Activated naive CD8-positive, alpha-beta T cell treated with anti-CD3 and anti-CD28 coated beads, Interleukin-2, amount 10 ng/mL, durations not matched to agents 7 days and 5 days (primary cell): Measurements from ENCODE around the gene SYTL4. TPM values are rescaled to one million over a fixed set of nuclear protein-coding genes. Genes with fewer than 3 reads are reported as not detected.

ENCODE experiments used
- ATAC-seq: fragments of 150-1000 bp; cut with Tn5 transposase; one replicate; pipeline ENCODE4 v1.10.0; 2021; ENCODE audit warnings: low read depth, moderate library complexity
- POLR2A ChIA-PET: fragments of 350-600 bp; sonication (Branson Sonifier 250); formaldehyde crosslinking; loops from one replicate; lab custom pipeline; 2021; ENCODE audit warnings: antibody characterized with exemption; lab: Charles Lee
- DNase-seq: peaks from one replicate; pipeline ENCODE4 v3.0.0; 2021
- H3K27ac Mint-ChIP-seq: one replicate; pipeline ENCODE4 v1.8.0; 2022; ENCODE audit warnings: mild to moderate bottlenecking, mixed read lengths
- H3K27me3 Mint-ChIP-seq: one replicate; pipeline ENCODE4 v1.8.0; 2022; ENCODE audit warnings: mild to moderate bottlenecking, moderate library complexity, mixed read lengths
- H3K36me3 Mint-ChIP-seq: one replicate; pipeline ENCODE4 v1.8.0; 2021; ENCODE audit warnings: mild to moderate bottlenecking, mixed read lengths
- H3K4me1 Mint-ChIP-seq: one replicate; pipeline ENCODE4 v1.8.0; 2021; ENCODE audit warnings: mixed read lengths
- H3K4me3 Mint-ChIP-seq: one replicate; pipeline ENCODE4 v1.8.0; 2022; ENCODE audit warnings: mild to moderate bottlenecking, moderate library complexity, mixed read lengths
- H3K9me3 Mint-ChIP-seq: one replicate; pipeline ENCODE4 v1.8.0; 2021; ENCODE audit warnings: mixed read lengths
- total RNA-seq, 2 experiments: library from RNA; stranded (reverse); gene quantifications; one replicate each; pipeline ENCODE4 v1.2.3, GENCODE V29; 2021

SYTL4 gene
- total RNA-seq, 2 experiments from 2014 or later = not detected

GRCh38 chrX:100681599-100681998 lies 50.3 kb downstream of the SYTL4 start:
- Mint-ChIP-seq H3K4me3 (no peak overlapping the region), H3K9me3 (no peaks in the 10 kb centered on the region), H3K4me1 (no peaks in the 10 kb centered on the region), H3K36me3 (no peaks in the 10 kb centered on the region), H3K27me3 (peaks cover 2% of the 10 kb centered on the region), H3K27ac (no peak overlapping the region)
- POLR2A ChIA-PET = no interaction called here
- ATAC-seq (no peak), DNase-seq (no peak)

- POLR2A ChIA-PET = no interaction called here
- no peaks in the 10 kb centered on the region for H3K36me3 Mint-ChIP-seq
- no peak overlapping the region for H3K27ac Mint-ChIP-seq
- no peak for ATAC-seq
- no peaks in the 10 kb centered on the region for H3K9me3 Mint-ChIP-seq
- no peaks in the 10 kb centered on the region for H3K4me1 Mint-ChIP-seq
- H3K4me3 Mint-ChIP-seq = no peak overlapping the region
- peaks cover 2% of the 10 kb centered on the region for H3K27me3 Mint-ChIP-seq
- no peak for DNase-seq
These were observed 51.2 kb downstream of the SYTL4 start for GRCh38 chrX:100680756-100681155.

- H3K27ac Mint-ChIP-seq = no peak overlapping the region
- no peaks in the 10 kb centered on the region for H3K9me3 Mint-ChIP-seq
- POLR2A ChIA-PET = no interaction called here
- H3K27me3 Mint-ChIP-seq = peaks cover 2% of the 10 kb centered on the region
- no peaks in the 10 kb centered on the region for H3K36me3 Mint-ChIP-seq
- no peaks in the 10 kb centered on the region for H3K4me1 Mint-ChIP-seq
- DNase-seq = no peak
- H3K4me3 Mint-ChIP-seq = no peak overlapping the region
- ATAC-seq = no peak
These were observed 54.2 kb downstream of the SYTL4 start for GRCh38 chrX:100677611-100678181.

- Mint-ChIP-seq H3K27ac (no peak overlapping the region), H3K4me3 (no peak overlapping the region), H3K36me3 (no peaks in the 10 kb centered on the region), H3K4me1 (no peaks in the 10 kb centered on the region), H3K27me3 (peaks cover 4% of the 10 kb centered on the region), H3K9me3 (no peaks in the 10 kb centered on the region)
- DNase-seq (no peak), ATAC-seq (no peak)
- POLR2A ChIA-PET = no interaction called here
These were observed 57.2 kb downstream of the SYTL4 start for GRCh38 chrX:100674705-100675104.

- ATAC-seq (no peak), DNase-seq (no peak)
- Mint-ChIP-seq H3K4me3 (no peak overlapping the region), H3K9me3 (no peaks in the 10 kb centered on the region), H3K4me1 (no peaks in the 10 kb centered on the region), H3K27ac (no peak overlapping the region), H3K36me3 (no peaks in the 10 kb centered on the region), H3K27me3 (peaks cover 3% of the 10 kb centered on the region)
- POLR2A ChIA-PET = no interaction called here
These were observed 58.4 kb downstream of the SYTL4 start for GRCh38 chrX:100673397-100673953.

- POLR2A ChIA-PET = no interaction called here
- no peaks in the 10 kb centered on the region for H3K9me3 Mint-ChIP-seq
- no peak overlapping the region for H3K27ac Mint-ChIP-seq
- H3K27me3 Mint-ChIP-seq = peaks cover 4% of the 10 kb centered on the region
- no peak overlapping the region for H3K4me3 Mint-ChIP-seq
- ATAC-seq (no peak), DNase-seq (no peak)
- no peaks in the 10 kb centered on the region for H3K4me1 Mint-ChIP-seq
- no peaks in the 10 kb centered on the region for H3K36me3 Mint-ChIP-seq
These were observed 59.0 kb downstream of the SYTL4 start for GRCh38 chrX:100672966-100673365.

GRCh38 chrX:100663642-100664041 lies 68.3 kb downstream of the SYTL4 start:
- Mint-ChIP-seq H3K27ac (no peak overlapping the region), H3K27me3 (peaks cover 2% of the 10 kb centered on the region), H3K36me3 (no peaks in the 10 kb centered on the region), H3K4me1 (no peaks in the 10 kb centered on the region), H3K9me3 (no peaks in the 10 kb centered on the region), H3K4me3 (no peak overlapping the region)
- POLR2A ChIA-PET = no interaction called here
- no peak for DNase-seq
- no peak for ATAC-seq

GRCh38 chrX:100662796-100663195 lies 69.1 kb downstream of the SYTL4 start:
- Mint-ChIP-seq H3K9me3 (no peaks in the 10 kb centered on the region), H3K36me3 (no peaks in the 10 kb centered on the region), H3K27me3 (no peaks in the 10 kb centered on the region), H3K27ac (no peak overlapping the region), H3K4me3 (no peak overlapping the region), H3K4me1 (no peaks in the 10 kb centered on the region)
- DNase-seq (no peak), ATAC-seq (no peak)
- POLR2A ChIA-PET = no interaction called here

- Mint-ChIP-seq H3K4me1 (no peaks in the 10 kb centered on the region), H3K9me3 (no peaks in the 10 kb centered on the region), H3K27me3 (no peaks in the 10 kb centered on the region), H3K4me3 (no peak overlapping the region), H3K27ac (no peak overlapping the region), H3K36me3 (no peaks in the 10 kb centered on the region)
- POLR2A ChIA-PET = no interaction called here
- ATAC-seq (no peak), DNase-seq (no peak)
These were observed 69.8 kb downstream of the SYTL4 start for GRCh38 chrX:100662170-100662569.

- Mint-ChIP-seq H3K4me1 (no peaks in the 10 kb centered on the region), H3K27ac (no peak overlapping the region), H3K27me3 (no peaks in the 10 kb centered on the region), H3K4me3 (no peak overlapping the region), H3K9me3 (no peaks in the 10 kb centered on the region), H3K36me3 (no peaks in the 10 kb centered on the region)
- POLR2A ChIA-PET = no interaction called here
- ATAC-seq (no peak), DNase-seq (no peak)
These were observed 72.3 kb downstream of the SYTL4 start for GRCh38 chrX:100659431-100660137.

GRCh38 chrX:100658941-100659381 lies 73.0 kb downstream of the SYTL4 start:
- Mint-ChIP-seq H3K36me3 (no peaks in the 10 kb centered on the region), H3K9me3 (no peaks in the 10 kb centered on the region), H3K27me3 (no peaks in the 10 kb centered on the region), H3K4me1 (no peaks in the 10 kb centered on the region), H3K27ac (no peak overlapping the region), H3K4me3 (no peak overlapping the region)
- POLR2A ChIA-PET = no interaction called here
- DNase-seq (no peak), ATAC-seq (no peak)

- ATAC-seq = no peak
- H3K9me3 Mint-ChIP-seq = no peaks in the 10 kb centered on the region
- no peak overlapping the region for H3K27ac Mint-ChIP-seq
- H3K4me1 Mint-ChIP-seq = no peaks in the 10 kb centered on the region
- POLR2A ChIA-PET = no interaction called here
- no peak overlapping the region for H3K4me3 Mint-ChIP-seq
- H3K36me3 Mint-ChIP-seq = no peaks in the 10 kb centered on the region
- no peak for DNase-seq
- peaks cover 4% of the 10 kb centered on the region for H3K27me3 Mint-ChIP-seq
These were observed 77.7 kb downstream of the SYTL4 start for GRCh38 chrX:100654261-100654660.

- POLR2A ChIA-PET = no interaction called here
- no peaks in the 10 kb centered on the region for H3K9me3 Mint-ChIP-seq
- no peaks in the 10 kb centered on the region for H3K4me1 Mint-ChIP-seq
- no peaks in the 10 kb centered on the region for H3K36me3 Mint-ChIP-seq
- no peak overlapping the region for H3K27ac Mint-ChIP-seq
- no peak overlapping the region for H3K4me3 Mint-ChIP-seq
- peaks cover 4% of the 10 kb centered on the region for H3K27me3 Mint-ChIP-seq
- ATAC-seq (no peak), DNase-seq (no peak)
These were observed 79.7 kb downstream of the SYTL4 start for GRCh38 chrX:100652266-100652665.

- peaks cover 4% of the 10 kb centered on the region for H3K27me3 Mint-ChIP-seq
- no peak overlapping the region for H3K27ac Mint-ChIP-seq
- DNase-seq (no peak), ATAC-seq (no peak)
- no peaks in the 10 kb centered on the region for H3K36me3 Mint-ChIP-seq
- H3K4me3 Mint-ChIP-seq = no peak overlapping the region
- no peaks in the 10 kb centered on the region for H3K4me1 Mint-ChIP-seq
- POLR2A ChIA-PET = no interaction called here
- H3K9me3 Mint-ChIP-seq = no peaks in the 10 kb centered on the region
These were observed 81.1 kb downstream of the SYTL4 start for GRCh38 chrX:100650841-100651240.
